NCI-H345 treated with DMSO at 0.1 percent for 48 hours (cell line): Measurements from ENCODE around the gene RNF145.

Experiments used
- DNase-seq: peaks from one replicate; lab custom pipeline; 2025; ENCODE audit not compliant: unreplicated experiment; lab: John Stamatoyannopoulos, UW

The RNF145 gene

DNA sequence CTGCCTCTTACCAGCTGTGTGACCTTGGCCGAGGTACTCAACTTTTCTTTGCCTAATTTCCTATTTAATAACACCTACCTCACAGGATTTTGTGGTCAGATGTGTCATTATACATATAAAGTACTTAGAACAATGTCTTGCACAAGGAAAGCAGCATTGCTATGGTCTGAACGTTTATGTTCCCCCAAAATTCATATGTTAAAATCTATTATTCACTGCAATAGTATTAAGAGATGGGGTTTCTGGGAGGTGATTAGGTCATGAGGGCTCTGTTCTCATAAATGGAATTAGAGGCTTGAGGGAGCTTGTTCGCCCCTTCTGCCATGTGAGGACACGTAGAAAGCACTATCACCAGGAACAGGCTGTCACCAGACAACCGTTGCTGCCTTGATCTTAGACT, 10.9 kb upstream of the RNF145 start:
- DNase-seq = no peak

DNA sequence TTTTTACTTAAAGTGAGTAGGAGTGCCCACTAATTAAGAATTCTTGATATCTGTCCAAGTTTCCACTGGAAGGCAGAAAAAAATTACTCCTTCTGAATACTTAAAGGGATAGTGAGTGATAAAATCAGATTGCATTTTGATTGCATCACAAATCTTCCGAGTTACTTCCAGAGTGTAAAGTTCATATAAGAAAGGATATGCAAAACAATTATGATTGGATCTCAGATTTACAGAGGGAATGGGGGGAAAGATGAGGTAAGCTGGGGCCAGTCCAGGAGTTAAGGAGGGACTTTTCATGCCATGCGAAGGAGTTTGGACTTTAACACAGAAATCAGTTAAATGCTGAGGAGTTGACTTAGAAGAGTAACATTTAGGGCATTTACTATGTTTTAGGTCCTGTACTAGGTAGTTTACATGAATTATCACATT, 9.3 kb upstream of the RNF145 start:
- no peak for DNase-seq

DNA sequence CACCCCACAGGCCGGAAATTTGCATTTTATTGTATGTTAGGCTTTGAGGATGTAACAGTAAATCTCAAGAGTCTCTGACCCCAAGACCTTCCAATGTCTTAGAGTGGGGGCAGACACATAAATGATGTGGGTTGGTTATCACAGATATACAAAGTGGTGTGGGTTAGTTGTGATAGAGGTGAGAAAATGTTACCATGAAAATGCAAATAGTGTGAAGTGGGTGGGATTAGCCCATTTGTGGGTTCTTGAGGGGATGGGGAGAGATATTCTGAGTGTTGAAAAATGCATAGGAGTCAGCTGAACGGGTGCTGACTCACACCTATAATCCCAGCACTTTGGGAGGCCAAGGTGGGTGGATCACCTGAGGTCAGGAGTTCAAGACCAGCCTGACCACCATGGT, 7.9 kb upstream of the RNF145 start:
- DNase-seq = no peak

DNA sequence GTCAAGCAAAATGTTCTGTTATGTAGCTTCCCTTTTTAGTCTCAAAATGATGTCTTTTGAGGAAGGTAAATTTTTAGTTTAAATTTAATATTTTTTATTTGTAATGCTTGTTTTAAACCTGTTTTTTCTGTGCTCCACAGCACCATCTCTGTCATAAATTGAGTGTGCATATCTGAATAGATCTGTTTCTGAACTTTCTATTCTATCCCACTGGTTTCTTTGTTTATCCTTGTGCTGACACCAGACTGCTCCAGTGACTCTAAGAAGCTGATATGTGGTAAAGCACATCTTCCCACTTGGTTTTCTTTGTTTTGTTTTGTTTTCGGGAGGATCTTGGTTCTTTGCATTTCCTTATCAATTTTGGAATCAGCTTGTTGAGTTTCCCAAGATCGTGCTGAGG, 7.1 kb upstream of the RNF145 start:
- no peak for DNase-seq

DNA sequence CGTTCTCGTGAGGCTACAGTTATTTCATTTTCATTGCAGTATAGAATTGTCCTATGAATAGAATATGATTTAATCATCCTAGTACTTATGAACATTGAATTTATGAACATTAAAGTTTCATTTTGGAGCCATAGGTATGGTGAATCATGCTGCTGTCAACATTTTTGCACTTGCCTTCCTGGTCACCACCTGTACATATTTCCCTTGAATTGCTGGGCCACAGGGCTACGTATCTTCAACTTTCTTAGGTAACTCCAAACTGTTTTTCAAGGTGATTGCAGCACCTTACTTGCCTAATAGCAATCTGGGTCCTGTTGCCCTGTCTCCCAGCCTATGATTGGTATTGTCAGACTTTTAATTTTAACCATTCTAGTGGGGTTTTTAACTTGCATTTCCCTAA, 6.5 kb upstream of the RNF145 start:
- no peak for DNase-seq

DNA sequence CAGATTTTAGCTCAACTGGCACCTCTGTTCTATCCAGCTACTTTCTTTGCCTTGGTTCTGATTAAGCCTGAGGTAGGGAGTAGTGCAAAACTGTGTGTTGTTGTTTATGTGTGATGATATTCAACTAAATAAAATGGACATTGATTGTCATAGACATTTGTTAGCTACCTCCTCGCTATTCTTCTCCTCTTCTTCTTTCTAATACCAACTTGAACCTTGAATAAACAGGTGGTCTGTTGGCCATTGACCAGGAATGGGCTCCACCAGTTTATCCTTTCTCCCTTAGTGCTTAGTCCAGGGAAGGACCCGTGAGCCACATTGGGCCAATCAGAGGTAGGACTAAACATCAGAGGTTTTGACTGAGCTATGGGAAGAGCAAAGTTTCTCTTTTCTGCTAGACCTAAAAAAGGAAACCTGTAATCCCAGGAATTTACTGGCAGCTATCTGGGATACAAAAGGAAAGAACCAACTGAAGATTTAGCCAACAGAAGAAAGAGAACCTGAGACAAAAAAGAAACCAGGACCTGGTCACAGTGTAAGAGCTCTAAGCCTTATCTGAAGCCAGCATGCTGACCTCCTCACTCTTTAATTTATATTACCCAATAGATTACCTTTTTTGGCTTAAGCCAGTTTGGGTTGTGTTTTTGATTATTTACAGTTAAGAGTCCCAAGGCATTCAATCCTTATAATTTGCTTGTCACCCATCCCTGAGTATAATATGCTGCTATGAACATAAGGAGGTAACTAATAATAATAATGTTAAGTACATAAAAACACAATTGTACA, 5.3 kb upstream of the RNF145 start:
- DNase-seq = no peak

DNA sequence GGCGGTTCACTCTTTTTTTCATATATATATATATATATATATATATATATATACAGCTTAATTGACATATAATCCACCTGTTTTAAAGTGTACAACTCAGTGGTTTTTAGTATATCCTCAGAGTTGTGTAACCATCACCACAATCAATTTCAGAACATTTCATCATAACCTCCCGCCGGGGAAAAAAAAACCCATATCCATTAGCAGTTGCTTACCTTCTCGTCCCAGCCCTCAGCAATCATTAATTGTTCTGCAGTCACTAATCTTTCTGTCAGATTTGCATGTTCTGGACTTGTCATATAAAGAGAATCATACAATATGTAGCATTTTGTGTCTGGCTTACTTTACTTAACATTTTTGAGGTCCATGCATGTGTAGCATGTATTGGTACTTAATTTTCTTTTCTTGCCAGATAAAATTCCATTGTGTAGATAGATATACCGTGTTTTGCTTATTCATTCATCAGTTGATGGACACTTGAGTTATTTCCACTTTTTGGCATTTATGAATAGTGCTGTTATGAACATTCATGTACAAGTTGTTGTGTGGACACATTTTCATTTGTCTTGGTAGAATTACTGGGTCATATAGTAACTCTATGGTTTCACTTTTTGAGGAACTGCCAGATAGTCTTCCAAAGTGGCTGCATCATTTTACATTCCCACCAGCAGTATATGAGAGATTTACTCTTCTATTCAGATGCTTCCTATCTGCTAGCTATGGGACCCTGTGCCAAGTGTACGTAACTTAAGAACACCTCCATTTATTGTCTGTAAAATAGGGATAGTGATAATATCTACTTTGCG, 3.5 kb upstream of the RNF145 start:
- DNase-seq = no peak

DNA sequence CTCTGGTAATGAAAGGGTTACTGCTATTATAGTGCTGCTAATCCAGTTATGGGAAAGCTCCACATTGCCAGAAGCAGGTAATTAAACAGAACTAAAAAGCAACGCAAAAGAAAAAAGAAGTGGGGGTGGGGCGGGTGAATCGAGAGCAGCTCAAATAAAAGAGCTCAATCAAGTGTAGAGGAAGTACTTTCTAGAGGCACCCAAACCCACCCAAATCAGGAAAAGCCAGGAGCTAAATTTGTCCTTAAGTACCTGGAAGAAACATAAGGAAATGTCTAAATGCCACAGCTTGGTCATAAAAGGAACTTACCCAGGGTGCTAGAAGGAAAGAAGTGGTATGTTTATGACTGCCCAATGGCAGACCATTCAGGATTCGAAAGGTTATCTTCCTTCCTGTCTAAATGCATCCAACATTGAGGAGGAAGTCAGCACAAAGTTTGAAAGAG, 2.4 kb upstream of the RNF145 start:
- DNase-seq = no peak

DNA sequence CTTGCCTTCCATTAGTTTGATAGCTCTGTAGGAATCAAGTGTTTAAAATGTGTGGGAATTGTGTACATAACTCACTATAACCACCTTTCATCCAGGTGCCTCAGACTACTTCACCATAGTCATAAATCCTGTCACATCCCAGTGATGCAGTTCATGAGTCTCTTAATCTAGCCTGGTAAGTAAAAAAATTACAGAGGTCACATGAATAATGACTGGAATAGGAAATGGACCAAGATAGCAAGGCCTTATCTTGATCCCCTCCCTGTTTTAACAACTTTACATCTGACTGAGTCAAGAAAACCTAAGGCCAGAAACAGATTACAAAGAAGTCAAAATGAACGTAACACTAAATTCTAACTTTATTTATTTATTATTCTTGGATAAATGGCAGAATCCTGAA, 1.5 kb upstream of the RNF145 start:
- no peak for DNase-seq

DNA sequence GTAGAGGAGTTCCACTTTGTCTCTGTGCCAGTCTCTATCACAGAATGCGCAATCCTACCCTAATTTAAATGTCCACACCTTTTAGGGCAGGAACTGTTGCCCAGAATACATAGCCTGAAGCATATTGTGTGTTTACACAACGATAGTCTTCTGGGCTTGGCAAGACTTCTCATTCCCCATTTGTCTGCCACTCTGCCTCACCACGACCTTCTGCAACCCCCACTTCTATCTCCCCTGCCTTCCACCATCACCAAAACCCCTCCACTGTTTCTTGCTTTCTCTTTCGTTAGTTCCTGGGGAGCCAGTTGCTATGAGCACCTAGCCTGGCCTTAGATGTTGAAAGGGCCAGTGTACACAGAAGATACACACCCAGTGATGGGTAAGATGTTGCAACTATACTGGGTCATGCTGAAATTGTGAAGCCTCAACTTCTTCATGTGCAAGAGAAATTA, 883 bp upstream of the RNF145 start:
- no peak for DNase-seq

DNA sequence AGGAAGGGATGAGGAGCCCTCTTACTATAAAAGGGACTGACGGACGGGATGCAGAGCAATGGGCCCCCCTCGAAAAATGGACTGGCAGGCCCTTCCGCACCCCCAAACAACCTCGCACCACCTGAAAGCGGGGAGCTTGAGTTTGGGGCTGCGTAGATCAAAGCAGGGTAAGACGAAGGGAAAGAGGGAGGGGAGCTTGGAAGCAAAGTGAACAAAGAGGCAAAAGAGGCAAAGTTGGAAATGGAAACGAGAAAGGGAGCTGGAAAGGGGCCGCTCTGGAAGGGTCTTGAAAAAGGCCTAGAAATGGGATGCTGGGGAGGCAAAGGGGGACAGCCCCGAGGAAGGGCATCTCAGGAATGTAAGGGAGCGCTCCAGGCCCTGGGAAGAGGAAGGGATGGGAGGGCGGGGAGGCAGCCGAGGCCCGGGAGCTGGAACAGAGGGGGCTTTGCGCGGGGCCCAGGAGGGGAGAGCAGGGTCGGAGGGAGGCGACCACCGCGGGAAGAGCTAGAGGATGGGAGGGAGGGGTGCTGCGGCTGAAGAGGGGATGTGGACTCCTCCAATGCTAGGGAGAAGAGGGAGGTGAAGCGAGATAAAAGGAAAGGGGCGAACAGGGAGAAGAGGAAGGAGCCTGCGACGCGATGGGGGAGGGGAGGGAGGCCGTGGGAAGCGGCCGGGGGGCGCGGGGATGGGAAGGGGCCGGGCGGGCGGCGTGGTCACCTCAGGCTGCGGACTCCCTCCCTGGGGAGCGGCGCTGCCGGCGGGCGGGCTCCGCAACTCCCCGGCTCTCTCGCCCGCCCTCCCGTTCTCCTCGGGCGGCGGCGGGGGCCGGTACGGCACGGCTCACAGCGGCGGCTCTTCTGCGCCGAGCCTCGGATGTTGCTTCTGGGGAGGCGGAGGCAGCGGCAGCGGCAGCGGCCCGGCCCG, 577 bp downstream of the RNF145 start:
- DNase-seq = no peak

DNA sequence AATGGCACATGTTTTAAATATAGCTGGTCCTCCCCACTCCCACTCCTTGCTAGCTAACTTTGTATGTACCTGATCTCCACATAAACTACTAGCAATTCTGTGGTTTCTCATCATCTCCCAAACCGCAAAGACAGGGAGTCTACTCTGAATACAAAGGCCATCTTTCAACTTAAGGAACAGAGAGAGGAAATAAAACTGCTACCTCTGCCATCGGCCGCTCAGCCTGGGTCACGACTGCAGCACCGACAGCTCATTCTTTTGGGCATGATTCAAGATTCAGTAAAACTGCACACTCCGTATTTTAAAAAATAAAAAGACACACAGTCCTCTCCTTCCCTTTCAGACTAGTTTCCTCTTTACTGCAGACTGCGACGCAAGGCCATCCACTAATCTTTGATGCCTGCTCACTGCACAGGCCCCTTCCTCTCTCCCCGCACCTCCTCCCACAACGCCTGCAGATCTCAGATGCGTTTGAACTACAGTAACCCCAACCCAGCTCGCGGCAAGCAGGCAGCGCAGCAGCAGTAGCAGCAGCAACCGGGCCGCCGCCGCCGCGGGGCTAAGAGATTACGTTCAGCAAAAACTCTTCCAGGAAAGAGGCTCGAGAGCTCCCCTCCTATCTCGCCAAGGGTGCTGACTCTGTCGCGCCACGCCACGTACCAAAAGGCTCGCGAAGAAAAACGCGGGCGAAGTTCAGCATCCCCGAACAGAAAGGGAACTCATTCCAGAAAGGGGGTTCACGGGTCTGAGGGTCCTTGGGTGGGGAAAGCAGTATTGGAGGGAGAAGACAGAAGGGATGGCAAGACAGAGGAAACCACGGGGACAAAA, 1.5 kb downstream of the RNF145 start:
- peak; percentile 39 for DNase-seq

DNA sequence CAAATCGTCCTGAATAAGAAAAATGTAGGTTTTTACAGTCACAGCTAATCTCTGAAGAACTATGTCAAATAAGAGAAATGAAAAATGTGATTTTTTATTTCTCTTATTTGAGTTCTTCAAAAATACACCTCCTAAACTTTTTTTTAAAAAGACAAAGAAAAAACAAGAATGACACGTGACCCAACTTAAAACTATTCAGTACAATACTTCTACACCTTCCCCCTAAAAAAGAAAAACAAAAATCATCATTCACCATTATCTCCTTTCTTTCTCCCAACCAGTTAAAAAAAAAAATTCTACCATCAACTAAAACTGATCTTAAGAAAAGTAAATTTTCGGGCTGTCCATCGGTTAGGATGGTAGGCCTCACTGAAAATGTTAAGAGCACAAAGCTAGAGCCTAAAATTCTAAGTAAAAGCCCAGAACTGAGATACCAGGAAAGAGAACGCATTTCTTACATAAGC, 2.1 kb downstream of the RNF145 start:
- no peak for DNase-seq

DNA sequence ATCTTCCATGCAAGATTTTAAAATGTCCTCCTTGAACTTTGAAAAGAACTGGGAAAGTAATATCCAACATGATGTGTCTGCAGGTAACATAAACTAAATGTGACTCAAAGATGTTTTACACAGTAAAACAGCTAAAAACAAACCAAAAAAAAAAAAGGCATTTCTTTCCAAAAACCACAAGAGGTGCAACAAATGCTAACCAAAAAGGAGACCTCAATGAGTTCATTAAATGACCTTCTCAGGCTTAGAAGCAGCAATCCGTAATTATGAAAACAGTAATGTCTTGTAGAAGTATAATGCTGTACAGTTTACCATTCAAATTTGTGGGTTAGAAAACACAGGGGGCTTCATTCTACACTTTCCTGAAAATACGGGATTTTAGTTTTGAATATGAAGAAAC, 2.5 kb downstream of the RNF145 start:
- no peak for DNase-seq

DNA sequence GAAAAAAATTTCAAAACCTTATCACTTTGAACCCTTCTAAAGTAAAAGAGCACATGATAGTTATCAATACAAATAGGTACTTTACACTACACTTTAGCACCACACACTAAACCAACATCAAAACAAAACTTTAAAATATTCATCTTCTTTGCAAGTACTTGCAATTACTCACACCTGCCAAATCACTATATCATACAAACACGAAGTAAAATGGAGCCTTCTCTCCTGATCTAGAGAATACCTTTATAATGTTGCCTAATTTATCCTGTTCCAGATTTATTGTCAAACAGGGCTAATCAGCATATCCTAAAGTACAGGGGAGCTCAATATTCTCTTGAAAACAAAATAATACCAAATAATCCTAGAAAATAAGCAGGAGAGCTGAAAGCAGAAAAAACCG, 3.0 kb downstream of the RNF145 start:
- no peak for DNase-seq

DNA sequence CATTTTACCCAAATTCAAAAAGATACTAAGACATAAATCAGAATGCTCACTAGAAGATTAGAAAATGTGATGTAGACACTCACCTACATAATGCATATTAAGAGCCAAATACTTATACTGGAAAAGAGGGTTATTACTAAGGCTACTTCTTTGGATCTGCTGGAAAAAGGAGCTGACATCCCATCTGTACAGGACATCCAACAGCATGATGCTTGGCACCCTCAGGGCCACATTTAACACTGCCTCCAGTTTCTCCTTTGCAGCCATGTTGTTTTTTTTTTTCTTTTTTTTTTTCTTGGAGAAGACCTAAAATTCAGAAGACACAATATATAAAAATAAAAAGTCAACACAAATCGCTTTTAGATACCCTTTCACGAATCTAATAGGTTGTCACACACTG, 6.0 kb downstream of the RNF145 start:
- no peak for DNase-seq

DNA sequence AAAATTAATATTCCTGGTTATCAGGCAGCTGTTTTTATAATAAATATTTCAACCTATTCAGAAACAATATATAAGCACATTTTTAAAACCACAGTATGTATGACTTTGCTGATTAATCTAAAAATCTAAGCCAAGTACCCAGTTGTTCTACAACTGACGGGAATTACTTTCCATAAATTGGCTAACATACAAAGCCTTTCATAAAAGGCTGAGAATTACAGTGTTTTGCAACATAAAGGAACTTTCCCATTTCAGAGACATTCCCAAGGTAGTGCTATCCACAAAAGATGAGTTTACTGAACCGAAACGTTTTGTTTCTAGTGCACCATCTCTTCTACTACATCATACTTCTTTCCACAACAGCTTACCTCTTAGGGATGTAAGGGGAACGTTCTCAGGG, 7.2 kb downstream of the RNF145 start:
- no peak for DNase-seq

DNA sequence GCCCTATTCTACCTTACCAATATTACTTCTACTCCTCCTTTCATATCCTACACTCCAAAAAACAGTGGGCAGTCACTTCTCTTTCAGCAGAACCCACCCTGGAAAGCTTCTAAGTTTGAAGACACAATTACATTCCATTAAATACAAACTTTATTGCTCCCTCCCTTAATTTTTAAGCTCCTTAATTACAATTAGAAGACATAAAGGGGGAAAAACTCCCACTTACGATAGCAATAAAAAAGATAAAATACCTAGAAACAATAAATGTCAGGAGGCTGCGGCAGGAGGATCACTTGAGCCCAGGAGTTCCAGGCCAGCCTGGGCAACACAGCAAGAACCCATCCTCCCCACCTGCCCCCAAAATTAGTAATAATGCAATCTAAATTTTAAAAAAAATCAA, 9.6 kb downstream of the RNF145 start:
- no peak for DNase-seq

DNA sequence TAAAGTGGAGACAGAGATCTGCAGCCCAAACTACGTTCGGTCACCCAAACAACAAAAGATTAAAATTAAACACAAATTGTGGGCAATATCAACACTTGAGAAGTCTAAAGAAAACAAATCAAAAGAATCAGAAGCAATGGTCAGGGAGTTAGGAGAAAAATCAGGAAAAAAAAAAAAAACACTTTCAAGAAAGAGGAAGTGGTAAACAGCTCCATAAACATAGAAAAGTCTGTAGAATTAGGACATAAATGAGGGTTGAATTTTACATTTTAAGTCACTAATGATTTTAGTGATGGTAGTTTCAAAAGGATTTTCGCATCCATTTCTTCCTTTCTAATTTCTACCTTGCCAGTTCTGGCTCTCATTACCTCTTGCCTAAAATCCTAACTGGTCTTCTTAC, 10.1 kb downstream of the RNF145 start:
- no peak for DNase-seq
